Esophagus squamous epithelium (tissue), 4 donors: ENCODE measurements around the gene CNPY1.

Experiments
- CTCF ChIP-seq, 6 experiments: fragments of 450-650 bp in 4 of 6; fragments of 200-600 bp in 2 of 6; sonication (generic) in 2 of 6; IDR thresholded peaks; one replicate each; pipeline ENCODE4 v1.5.1; 2016 to 2019; ENCODE audit warnings: antibody characterized with exemption in 6 of 6, mild to moderate bottlenecking in 4 of 6, moderate library complexity in 4 of 6
- POLR2A ChIP-seq, 4 donors: fragments of 450-650 bp; IDR thresholded peaks; one replicate each; pipeline ENCODE4 v1.6.1; 2017; ENCODE audit warnings: antibody characterized with exemption in 4 of 4, mild to moderate bottlenecking in 4 of 4, moderate library complexity in 3 of 4

DNA sequence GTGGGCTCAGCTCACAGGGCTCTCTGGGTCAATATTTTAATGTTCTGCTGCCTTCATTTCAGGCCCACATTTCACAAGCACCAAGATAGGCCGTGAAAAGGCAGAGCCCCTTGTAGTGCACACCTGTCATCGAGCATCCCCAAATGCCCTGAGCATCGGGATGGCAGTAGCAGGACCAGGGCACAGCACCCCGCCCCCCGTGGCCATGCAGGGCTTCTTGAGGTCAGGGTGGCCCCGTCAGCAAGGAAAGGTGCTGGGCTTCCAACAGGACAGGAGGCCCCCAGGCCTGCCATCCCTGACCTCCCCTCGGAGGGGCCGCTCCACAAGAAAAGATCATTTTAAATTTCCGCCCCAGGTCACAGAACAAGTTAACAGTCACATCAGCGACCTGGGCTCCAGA lies 2.9 kb upstream of the CNPY1 start:
- TF ChIP-seq CTCF (IDR thresholded peaks at IDR 0.05) (no peak), POLR2A (IDR thresholded peaks at IDR 0.05) (no peak)
